ENCODE results near the gene CNN3.

Gene CNN3

DNA sequence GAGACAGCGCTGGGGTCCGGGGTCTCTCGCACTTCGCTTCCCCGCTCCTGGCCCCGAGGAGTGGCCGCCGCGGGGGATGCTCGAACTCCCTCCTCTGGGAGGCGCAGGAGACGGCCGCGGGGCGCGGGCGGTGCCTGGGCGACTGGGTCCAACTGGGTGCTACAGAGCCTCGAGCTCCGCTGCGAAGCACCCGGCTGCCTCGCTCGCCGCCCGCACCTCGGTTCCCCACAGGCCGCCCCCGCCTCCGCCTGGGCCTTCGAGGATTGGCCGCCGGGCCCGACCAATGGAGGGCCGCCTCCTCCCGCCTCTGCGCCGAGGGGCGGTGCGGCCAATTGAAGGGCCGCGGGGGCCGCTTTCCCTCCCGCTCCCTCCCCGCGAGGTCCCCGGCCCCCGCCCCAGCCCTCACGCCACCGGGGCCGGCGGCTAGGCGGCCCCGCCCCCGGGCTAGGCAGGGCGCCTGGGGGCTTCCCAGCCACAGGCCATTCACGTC, at the start of gene CNN3:
Gene CNN3 (minus strand): TSS at position 196 of the 490 bp plus-strand sequence. CDS start 216 bp downstream, outside the sequence.
- DNase-seq (ENCODE audit: low spot score), result peak; percentile 98

DNA sequence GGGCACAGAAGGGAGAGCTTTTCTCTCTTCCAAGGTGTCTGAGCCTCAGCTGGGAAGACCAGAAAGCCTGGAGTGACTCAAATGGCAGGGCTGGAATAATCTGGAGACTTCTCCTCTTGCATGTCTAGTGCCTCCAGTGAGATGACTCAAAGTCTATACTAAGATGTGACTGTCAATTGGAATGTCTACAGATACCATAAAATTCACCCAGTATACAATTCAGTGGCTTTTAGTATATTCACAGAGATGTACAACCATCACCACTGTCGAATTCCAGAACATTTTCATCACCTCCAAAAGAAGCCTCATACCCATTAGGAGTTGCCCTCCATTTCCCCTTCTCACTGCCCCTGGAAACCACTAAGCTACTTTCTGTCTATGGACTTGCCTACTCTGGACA, 47.9 kb upstream of the CNN3 start:
- peak; percentile 67 for DNase-seq (ENCODE audit: low spot score)

DNA sequence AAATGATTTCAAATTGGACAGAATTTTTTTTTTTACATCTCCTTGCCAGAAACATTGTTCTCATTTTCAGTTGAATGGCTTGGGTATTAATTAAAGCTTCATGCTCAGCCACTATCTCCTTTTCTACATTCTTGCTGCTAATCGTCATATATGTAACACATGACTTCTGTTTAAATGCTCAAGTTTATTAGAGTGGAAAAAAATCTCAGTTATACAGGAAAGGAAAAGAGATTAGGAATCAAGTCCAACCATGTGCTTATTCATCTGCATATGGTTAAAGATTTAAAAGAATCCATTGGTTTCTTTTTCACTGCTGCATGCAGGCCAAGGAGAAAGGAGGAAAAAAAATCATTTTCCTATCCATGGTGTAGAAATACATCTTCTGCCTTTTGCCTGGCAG, 47.3 kb upstream of the CNN3 start:
- DNase-seq (ENCODE audit: low spot score), result peak; percentile 54

DNA sequence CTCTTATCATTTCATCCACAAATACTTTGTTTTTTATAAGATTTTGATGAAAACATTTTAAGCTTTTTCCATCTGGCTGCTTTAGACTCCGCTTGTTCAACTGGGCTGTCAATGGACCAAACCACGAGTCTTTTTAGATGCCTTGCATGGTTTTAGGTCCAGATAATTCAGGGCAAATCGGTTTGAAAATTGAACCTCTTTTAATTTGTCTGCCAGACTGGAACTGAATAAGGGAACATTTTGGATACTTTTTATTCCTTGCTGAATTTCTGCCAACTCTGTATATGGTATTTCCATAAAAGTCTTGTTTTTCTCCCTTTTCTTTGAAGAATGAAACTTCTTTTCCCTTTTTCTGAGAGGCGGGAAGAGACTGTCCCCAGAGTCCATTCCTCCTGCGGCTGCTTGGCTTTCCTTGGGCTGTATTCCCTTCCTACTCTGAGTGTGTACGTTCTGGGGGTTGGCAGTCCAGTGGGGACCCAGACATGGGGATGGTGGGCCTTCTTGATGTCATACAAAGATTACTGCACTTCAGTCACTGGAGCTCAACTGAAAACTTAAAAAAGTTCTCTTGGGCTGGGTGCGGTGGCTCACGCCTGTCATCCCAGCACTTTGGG, 46.5 kb upstream of the CNN3 start:
- peak; percentile 48 for DNase-seq (ENCODE audit: low spot score)

- peak; percentile 60 for DNase-seq (ENCODE audit: low spot score)
These were observed 44.6 kb upstream of the CNN3 start for GRCh38 chr1:94971491-94971924.

- DNase-seq (ENCODE audit: low spot score), result no peak
These were observed 43.9 kb upstream of the CNN3 start for GRCh38 chr1:94970783-94971182.

DNA sequence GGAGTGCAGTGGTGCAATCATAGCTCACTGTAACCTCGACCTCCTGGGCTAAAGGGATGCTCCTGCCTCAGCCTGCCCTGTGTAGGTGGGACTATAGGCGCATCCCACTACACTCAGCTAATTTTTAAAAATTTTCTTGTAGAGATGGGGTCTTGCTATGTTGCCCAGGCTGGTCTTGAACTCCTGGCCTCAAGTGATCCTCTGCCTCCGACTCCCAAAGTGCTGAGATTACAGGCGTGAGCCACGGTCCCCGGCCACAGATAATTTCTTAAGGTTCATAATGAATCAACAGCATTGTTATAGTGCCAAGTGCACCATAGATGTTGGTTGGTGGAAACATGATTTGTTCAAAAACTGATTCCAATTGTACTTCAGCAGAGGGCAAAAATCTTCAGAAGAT, 42.2 kb upstream of the CNN3 start:
- no peak for DNase-seq (ENCODE audit: low spot score)

GRCh38 chr1:94966033-94966432, 39.1 kb upstream of the CNN3 start:
- DNase-seq (ENCODE audit: low spot score), result no peak

- no peak for DNase-seq (ENCODE audit: low spot score)
These were observed 37.0 kb upstream of the CNN3 start for GRCh38 chr1:94963864-94964263.

DNA sequence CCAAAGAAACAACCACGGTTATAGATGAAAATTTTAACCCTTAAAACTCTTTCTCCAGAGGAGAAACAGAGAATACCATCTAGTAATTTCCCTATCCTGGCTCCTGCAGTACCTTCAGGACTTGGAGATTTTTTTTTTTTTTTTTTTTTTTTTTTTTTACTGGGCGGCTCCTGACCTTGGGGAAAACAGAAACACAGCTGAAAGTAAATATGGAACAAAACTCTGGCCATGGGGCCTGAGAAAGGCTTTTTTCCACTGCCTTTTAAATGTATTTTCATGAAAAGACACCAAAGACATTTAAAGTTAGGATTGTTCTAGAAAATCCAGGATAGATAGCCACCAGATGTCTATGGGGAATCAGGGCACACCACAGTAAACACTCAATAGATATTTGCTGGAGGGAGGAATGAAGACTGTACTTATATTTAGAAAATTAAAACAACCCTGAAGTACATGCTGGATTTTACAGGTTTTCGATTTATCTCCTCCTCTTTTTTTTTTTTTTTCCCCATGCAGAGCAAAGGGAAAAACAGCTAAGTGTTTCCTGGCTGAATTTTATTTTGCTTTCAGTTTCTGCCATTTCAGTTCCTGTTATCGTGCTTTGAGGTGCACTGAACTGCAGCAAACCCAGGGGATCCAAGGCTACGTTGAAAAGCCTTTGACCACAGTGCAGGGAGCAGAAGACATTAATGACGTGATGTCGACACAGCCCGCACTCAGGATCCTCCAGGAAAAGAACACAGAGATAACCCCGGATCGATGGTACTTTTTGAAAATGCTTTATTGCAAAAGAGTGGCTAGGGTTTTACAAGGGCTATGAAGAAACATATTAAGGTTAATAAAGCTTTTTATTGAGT, 35.7 kb upstream of the CNN3 start:
- DNase-seq (ENCODE audit: low spot score), result peak; percentile 38

- DNase-seq (ENCODE audit: low spot score), result no peak
These were observed 35.1 kb upstream of the CNN3 start for GRCh38 chr1:94961988-94962387.

GRCh38 chr1:94961582-94961981, 34.7 kb upstream of the CNN3 start:
- no peak for DNase-seq (ENCODE audit: low spot score)

- no peak for DNase-seq (ENCODE audit: low spot score)
These were observed 31.2 kb upstream of the CNN3 start for GRCh38 chr1:94958081-94958480.

DNA sequence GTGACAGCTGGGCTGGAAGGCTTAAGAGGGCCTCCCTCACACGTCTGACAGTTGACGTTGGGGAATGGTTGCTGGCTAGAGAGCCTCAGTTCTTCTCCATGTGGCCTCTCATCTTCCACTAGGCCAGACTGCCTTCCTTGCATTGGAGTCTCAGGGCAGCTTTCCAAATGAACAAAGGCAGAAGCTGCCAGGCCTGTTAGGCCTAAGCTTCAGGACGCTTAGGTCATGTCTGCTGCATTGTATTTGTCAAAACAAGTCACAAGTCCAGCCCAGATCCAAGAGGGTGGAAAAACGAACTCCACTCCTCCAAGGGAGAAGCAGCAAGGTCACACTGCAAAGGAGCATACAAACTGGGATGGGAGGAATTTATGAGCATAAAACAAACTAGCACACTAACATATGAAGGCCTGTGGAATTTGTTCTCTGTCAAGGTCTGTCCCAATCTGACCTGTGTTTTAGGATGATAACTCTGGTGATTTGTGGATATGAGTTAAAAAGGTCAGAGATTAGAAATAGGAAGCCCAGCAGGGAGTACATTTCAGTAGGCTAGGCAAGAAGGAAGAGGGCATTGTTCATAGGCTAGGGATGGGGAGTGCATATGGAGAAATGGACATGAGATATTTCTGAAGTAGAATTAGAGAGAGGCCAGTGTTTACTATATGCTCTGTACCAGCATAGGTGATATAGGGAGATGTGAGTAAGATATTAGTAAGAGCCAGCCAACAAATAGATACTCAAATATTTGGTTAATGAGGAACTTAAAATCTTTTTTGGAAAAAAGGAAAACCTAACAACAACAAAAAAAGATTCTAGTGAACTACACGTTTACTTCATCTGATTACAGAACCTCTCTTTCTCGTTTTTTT, 29.1 kb upstream of the CNN3 start:
- DNase-seq (ENCODE audit: low spot score), result peak; percentile 5

- DNase-seq (ENCODE audit: low spot score), result no peak
These were observed 27.6 kb upstream of the CNN3 start for GRCh38 chr1:94954263-94955220.

DNA sequence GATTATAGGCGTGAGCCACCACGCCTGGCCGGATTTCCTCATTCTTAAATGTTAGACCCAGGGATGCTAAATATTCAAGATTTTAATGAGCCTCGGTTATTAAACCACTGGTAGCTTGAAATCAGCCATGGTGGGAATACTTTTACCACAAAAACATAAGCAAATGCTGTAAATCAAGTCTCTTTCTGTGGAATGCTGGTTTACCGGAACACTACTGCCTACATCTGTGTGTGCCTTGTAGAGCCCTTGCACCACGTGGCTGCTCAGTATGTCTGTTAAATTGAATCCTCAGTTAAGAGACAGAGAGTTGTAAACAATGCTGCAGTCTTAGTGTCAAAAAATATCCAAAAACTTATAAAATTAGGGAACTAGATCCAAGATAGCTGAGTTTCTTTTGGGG, 26.8 kb upstream of the CNN3 start:
- peak; percentile 11 for DNase-seq (ENCODE audit: low spot score)

DNA sequence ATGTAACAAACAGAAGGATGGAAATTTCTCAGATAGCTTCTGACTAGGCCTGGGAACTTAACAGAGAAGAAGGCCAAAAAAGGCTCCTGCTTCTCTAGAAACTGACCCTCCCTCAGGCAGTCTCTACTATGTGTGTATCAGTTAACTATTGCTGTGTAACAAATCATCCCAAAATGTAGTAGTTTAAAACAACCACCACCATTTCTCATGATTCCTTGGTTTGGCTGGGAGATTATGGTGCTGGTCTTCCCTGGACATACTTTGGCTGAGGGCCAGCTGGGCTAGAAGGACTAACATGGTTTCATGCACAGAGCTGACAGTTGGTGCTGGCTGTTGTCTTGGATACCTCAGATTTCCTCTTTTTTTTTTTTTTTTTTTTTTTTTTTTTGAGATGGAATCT, 26.2 kb upstream of the CNN3 start:
- no peak for DNase-seq (ENCODE audit: low spot score)

GRCh38 chr1:94952539-94952938, 25.6 kb upstream of the CNN3 start:
- no peak for DNase-seq (ENCODE audit: low spot score)

GRCh38 chr1:94951509-94952208, 24.7 kb upstream of the CNN3 start:
- DNase-seq (ENCODE audit: low spot score), result no peak

DNA sequence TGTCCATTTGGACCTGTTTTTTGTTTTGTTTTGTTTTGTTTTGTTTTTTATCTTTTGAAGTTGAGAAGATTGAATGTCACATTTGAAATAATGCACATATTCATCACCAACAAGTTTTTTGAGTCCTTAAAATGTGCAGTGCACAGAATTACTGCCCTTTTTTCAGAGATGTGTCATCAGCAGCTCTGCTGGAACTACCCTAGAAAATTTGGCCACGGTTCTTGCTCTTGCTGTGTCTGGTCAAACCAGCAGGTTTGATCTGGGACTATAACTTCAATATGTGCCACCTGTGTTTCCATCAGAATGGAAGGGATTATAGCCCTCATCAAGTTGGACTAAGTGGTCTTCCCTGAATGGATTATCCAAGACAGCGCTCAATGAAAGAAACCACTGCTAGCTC, 24.1 kb upstream of the CNN3 start:
- DNase-seq (ENCODE audit: low spot score), result peak; percentile 25
